ENCODE data around the gene TMEM208.

Gene TMEM208

GRCh38 chr16:67233596-67233995 is 6.7 kb downstream of the TMEM208 start:
- no peak for DNase-seq (ENCODE audit: low read depth, low spot score)
- no peak overlapping the region for H3K27ac ChIP-seq

DNA sequence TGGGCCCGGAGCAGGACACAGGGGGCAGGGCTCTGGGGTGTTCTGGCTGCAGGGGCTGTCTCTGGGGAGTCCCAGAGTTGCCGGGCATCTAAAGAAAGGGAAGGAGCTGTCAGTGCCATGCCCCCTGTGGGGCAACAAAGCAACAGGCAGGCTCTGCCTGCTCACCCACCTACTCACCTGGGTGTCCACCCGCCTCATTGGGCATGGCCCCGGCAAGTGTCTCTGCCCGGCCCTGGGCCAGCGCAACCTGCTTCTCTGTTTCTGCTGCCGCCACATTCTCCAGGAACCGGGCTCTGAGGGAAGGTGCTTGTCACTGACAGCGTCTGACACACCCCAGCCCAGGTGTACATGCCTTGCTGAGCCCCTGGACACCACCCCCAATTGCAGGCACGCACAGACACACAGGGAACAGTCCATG is 7.3 kb downstream of the TMEM208 start:
- H3K27ac ChIP-seq: no peak overlapping the region
- DNase-seq (ENCODE audit: low read depth, low spot score): no peak

DNA sequence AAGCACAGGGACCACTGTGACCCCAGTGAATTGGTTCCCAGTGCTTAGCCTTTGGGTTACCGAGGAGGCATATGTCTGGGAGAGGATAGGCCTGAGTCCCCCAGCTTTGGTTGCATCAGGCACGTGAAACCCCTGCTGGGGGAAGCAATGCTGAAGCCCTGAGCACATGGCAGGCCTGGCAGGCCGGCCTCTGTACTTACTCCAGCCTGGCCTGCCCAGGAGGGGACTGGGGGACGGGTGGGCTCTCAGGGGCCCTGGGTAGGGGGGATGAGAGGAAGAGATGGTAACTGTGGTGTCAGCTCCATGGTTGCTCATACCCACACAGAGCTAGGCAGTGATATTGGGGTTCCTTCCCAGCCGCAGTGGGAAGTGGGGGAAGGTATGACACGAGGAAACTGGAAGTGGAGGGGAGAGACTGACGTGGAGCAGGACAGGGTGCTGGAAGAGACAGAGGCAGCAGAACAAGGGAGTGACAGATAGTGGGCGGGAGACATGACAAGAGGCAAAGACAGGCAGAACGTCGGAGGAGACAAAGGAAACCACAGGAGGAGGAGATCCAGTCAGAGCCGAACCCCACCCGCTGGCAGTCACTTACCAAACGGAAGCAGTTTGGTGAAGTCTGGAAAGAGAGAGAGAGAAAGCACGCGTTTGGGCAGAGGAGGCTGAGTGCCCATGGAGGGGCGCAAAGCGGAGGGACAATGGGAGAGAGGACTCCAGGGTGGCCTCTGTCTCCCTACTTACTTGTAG is 9.1 kb downstream of the TMEM208 start:
- DNase-seq (ENCODE audit: low read depth, low spot score): no peak
- H3K27ac ChIP-seq: peak overlapping the region; percentile 11

DNA sequence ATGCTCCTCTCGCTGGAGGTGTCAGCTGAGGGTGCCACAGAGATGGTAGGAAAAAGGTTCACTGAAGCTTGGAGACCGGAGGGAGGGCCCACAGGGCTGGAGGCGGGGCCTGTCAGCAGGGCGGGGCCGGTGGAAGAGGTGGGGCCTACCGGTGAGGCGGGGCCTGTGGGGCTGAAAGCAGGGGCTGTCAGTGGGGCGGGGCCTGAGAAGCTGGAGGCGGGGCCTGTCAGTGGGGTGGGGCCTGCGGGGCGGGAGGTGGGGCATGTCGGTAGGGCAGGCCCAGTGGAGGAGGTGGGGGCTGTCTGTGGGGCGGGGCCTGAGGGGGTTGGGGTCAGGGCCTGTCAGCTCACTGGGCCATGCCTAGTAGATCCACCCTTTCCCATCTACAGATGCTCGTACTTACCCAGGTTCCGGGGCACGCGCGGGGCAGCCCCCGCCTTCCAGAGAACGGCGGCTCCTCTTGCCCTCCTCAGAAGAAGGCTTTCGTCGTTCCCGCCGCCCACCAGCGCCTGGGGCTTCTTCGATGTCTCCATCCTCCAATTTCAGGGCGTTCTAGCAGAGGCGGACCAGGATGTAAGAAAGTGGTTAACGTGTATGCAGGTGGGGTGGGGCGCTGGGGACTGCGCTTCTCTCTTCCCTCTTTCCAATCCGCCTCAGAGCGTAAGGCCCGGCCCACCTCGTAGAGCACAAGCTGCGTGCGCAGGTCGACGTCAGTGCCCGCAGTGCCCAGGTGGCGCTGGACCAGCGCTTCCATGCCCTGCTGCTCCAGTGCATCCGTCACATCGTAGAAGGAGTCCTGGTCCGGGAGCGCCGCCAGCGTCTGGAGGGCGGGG is 9.8 kb downstream of the TMEM208 start:
- DNase-seq (ENCODE audit: low read depth, low spot score): no peak
- peak overlapping the region; percentile 11 for H3K27ac ChIP-seq

DNA sequence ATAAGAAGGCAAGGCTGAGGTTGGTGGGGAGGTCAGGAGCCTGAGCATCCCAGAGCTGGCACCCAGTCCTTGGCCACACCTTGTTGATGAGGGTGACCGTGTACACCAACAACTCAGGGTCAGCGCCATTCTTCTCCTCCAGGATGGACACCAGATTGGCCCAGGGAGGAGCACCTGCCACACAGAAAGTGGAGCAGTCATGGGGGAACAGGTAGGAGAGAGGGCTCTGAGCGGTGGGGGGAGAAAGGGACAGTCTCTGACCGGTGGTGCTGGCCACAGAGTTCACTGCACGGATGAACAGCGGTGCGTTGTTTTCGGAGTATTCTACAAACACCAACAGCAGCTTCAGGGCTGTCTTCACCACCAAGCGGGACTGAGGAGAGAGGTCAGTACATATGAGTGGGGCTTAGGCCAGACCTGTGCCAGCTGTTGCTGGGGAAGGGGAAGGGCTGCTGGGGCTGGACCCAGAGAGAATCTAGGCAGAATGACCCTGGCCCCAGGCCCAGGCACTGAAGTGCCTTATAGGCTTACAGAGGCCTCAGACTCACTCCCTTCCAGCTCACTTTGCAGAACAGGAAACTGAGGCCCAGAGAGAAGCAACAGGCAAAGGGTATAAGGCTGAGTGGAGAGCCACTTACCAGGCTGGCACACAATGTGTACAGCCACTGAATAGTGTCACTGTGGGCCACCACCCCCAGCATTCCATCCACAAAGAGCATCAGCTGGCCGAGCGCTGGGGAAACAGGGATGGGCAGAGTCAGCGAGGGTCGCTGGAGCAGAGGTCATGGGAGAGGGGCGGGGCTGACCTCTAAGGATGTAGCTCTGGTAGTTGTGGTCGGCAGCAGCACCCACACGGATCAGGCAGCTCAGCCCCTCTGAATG is 10.7 kb downstream of the TMEM208 start:
- no peak for DNase-seq (ENCODE audit: low read depth, low spot score)
- no peak overlapping the region for H3K27ac ChIP-seq

GRCh38 chr16:67238278-67238575 is 11.3 kb downstream of the TMEM208 start:
- no peak overlapping the region for H3K27ac ChIP-seq
- no peak for DNase-seq (ENCODE audit: low read depth, low spot score)

GRCh38 chr16:67238806-67239470 is 12.0 kb downstream of the TMEM208 start:
- no peak overlapping the region for H3K27ac ChIP-seq
- DNase-seq (ENCODE audit: low read depth, low spot score): no peak

GRCh38 chr16:67240506-67240905 is 13.6 kb downstream of the TMEM208 start:
- no peak for DNase-seq (ENCODE audit: low read depth, low spot score)
- peak overlapping the region; percentile 95 for H3K27ac ChIP-seq

GRCh38 chr16:67241008-67241900 is 14.3 kb downstream of the TMEM208 start:
- no peak for DNase-seq (ENCODE audit: low read depth, low spot score)
- H3K27ac ChIP-seq: peak overlapping the region; percentile 95

GRCh38 chr16:67242138-67242730 is 15.3 kb downstream of the TMEM208 start:
- no peak for DNase-seq (ENCODE audit: low read depth, low spot score)
- peak overlapping the region; percentile 95 for H3K27ac ChIP-seq

- DNase-seq (ENCODE audit: low read depth, low spot score): no peak
- peak overlapping the region; percentile 95 for H3K27ac ChIP-seq
These were observed 16.6 kb downstream of the TMEM208 start for GRCh38 chr16:67243481-67243880.

GRCh38 chr16:67244387-67245185 is 17.7 kb downstream of the TMEM208 start:
- DNase-seq (ENCODE audit: low read depth, low spot score): no peak
- peak overlapping the region; percentile 95 for H3K27ac ChIP-seq

DNA sequence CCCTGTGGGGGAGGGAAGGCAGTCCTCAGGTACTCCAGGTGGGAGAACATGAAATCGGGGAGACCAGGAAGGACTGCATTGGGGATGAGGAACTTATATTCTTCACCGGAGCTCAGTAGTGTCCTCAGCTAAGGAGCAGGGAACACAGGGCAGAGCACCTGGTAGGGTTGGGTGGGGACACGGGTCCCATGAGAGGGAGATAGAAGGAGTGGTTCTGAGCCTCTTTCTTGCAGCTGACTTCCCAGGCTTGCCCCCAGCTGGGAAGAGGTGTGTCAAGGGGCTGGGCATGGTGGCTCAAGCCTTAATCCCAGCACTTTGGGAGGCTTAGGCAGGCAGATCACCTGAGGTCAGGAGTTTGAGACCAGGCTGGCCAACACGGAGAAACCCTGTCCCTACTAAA is 18.3 kb downstream of the TMEM208 start:
- no peak for DNase-seq (ENCODE audit: low read depth, low spot score)
- peak overlapping the region; percentile 95 for H3K27ac ChIP-seq

DNA sequence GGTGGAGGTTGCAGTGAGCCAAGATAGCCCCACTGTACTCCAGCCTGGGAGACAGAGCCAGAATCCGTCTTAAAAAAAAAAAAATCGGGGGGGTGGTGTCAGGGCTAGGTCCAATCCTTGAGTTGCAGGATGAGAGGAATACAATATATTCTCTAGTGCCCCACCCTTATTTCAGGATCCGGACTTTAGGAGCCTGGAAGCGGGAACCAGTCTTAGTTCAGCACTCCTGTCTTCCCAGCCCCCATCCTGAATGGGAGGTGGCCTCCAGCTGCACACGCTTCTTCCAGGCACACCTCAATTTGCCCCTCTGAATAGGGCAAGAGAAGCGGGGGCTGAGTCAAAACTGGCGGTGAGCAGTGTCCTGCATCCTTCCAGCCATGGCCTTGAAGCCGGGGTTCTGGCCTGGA is 18.7 kb downstream of the TMEM208 start:
- DNase-seq (ENCODE audit: low read depth, low spot score): no peak
- peak overlapping the region; percentile 95 for H3K27ac ChIP-seq

DNA sequence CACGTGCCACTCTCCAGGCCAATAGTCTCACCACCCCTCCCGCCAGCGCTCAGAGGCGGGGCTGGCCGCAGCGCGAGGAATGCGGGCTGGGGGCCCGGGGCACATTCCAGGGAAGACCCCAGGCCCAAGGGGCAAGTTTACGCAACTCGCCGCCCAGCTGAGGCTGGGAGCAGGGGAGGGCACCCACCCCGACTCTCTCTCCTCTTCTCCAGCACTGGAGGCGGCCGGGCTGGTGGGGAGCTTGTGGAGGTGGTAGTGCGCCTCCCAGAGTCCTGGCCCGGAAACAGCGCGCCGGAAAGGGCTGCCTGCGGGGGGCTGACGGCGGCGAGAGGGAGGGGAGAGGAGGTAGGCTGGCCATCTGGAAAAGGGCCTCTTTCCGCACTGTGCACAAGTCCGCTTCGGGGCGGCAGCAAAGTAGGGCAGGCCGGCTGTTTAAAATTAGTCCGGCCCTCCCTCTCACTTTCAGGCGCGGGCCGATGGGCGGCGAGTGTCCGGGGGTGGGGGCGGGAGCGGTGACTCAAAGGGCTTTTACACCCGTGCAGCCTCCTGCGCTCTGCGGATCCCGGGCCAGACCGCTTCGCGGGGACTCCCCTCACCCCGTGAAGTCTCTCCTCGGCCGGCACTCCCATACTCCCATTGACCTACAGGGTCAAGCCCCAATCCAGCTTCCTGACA is 19.3 kb downstream of the TMEM208 start:
- no peak for DNase-seq (ENCODE audit: low read depth, low spot score)
- H3K27ac ChIP-seq: peak overlapping the region; percentile 95

DNA sequence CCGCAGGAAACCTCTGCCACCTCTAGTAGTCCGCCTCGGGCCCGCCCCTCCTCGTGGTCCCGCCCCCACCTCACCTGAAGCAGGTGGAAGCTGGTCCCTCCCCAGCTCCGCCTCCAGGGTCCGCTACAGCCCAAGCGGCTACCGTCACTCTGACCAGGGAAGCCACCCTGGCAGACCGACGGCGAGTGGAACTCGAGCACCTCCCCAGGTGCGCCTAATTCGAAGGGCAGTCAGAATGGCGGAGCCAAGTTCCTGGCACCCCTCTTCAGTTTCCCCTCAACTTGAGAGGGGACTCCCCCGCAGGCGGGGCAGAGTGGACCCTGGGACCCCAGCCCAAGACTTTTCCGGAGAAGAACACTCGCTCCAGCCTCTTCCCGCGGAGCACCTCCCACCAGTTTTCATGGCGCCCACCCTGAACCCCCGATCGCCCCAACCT is 19.8 kb downstream of the TMEM208 start:
- no peak for DNase-seq (ENCODE audit: low read depth, low spot score)
- peak overlapping the region; percentile 95 for H3K27ac ChIP-seq

All from epithelial cell of prostate (primary cell).